Measurements from ENCODE around the gene LRRC46. TPM values are rescaled to one million over a fixed set of nuclear protein-coding genes. Genes with fewer than 3 reads are reported as not detected.
A peak's percentile ranks its signal among the peaks of the same experiment; 100 is the strongest.

Gene LRRC46
- total RNA-seq, 1 donor from 2014 or later = 1.0 TPM

- peaks cover 4% of the 10 kb centered on the region for H3K27me3 Mint-ChIP-seq (ENCODE audit: unreplicated experiment)
- H3K36me3 Mint-ChIP-seq (ENCODE audit: low read depth, unreplicated experiment) = peaks cover 15% of the 10 kb centered on the region
- H3K9me3 Mint-ChIP-seq (ENCODE audit: unreplicated experiment) = no peaks in the 10 kb centered on the region
- TF ChIP-seq, protein P1, sequence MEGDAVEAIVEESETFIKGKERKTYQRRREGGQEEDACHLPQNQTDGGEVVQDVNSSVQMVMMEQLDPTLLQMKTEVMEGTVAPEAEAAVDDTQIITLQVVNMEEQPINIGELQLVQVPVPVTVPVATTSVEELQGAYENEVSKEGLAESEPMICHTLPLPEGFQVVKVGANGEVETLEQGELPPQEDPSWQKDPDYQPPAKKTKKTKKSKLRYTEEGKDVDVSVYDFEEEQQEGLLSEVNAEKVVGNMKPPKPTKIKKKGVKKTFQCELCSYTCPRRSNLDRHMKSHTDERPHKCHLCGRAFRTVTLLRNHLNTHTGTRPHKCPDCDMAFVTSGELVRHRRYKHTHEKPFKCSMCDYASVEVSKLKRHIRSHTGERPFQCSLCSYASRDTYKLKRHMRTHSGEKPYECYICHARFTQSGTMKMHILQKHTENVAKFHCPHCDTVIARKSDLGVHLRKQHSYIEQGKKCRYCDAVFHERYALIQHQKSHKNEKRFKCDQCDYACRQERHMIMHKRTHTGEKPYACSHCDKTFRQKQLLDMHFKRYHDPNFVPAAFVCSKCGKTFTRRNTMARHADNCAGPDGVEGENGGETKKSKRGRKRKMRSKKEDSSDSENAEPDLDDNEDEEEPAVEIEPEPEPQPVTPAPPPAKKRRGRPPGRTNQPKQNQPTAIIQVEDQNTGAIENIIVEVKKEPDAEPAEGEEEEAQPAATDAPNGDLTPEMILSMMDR (IDR thresholded peaks at IDR 0.05; ENCODE audit: unreplicated experiment) = no peak
- H3K4me1 Mint-ChIP-seq (ENCODE audit: unreplicated experiment) = peaks cover 10% of the 10 kb centered on the region
- no peak for DNase-seq (ENCODE audit: low spot score)
- no peak overlapping the region for H3K4me3 Mint-ChIP-seq (ENCODE audit: unreplicated experiment)
- no peak overlapping the region for H3K27ac Mint-ChIP-seq (ENCODE audit: unreplicated experiment)
Measured at GRCh38 chr17:47823519-47823918, 8.0 kb upstream of the LRRC46 start.

- H3K27ac Mint-ChIP-seq (ENCODE audit: unreplicated experiment) = peak overlapping the region; percentile 3
- no peaks in the 10 kb centered on the region for H3K9me3 Mint-ChIP-seq (ENCODE audit: unreplicated experiment)
- H3K27me3 Mint-ChIP-seq (ENCODE audit: unreplicated experiment) = peaks cover 13% of the 10 kb centered on the region
- peaks cover 43% of the 10 kb centered on the region for H3K4me1 Mint-ChIP-seq (ENCODE audit: unreplicated experiment)
- TF ChIP-seq, protein P1 (IDR thresholded peaks at IDR 0.05; ENCODE audit: unreplicated experiment) = no peak
- peaks cover 17% of the 10 kb centered on the region for H3K36me3 Mint-ChIP-seq (ENCODE audit: low read depth, unreplicated experiment)
- H3K4me3 Mint-ChIP-seq (ENCODE audit: unreplicated experiment) = peak overlapping the region; percentile 11
- no peak for DNase-seq (ENCODE audit: low spot score)
Measured at GRCh38 chr17:47829870-47830269, 1.6 kb upstream of the LRRC46 start.

DNA sequence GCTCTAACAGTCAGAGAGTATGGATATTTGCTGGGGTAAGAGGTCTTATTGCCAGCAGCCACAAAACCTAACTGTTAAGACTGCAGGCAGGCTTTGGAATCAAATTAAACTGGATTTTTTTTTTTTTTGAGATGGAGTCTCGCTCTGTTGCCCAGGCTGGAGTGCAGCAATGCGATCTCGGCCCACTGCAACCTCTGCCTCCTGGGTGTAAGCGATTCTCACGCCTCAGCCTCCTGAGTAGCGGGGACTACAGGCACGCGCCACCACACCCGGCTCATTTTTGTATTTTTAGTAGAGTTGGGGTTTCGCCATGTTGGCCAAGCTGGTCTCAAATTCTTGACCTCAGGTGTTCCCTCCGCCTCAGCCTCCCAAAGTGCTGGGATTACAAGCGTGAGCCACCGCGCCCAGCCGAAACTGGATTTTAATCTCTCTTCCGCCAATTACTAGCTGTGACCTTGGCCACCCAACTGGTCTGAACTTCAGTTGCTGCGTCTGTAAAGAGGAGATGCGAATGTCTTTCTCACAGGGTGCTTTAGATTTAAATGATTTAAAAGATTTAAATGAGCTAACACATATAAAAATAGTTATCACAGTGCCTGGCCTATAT, 971 bp upstream of the LRRC46 start:
- Mint-ChIP-seq H3K27me3 (ENCODE audit: unreplicated experiment) (peaks cover 13% of the 10 kb centered on the region), H3K4me3 (ENCODE audit: unreplicated experiment) (peak overlapping the region; percentile 98), H3K9me3 (ENCODE audit: unreplicated experiment) (no peaks in the 10 kb centered on the region), H3K36me3 (ENCODE audit: low read depth, unreplicated experiment) (peaks cover 20% of the 10 kb centered on the region), H3K27ac (ENCODE audit: unreplicated experiment) (peak overlapping the region; percentile 97), H3K4me1 (ENCODE audit: unreplicated experiment) (peaks cover 49% of the 10 kb centered on the region)
- TF ChIP-seq, protein P1 (IDR thresholded peaks at IDR 0.05; ENCODE audit: unreplicated experiment) = no peak
- DNase-seq (ENCODE audit: low spot score) = no peak

- no peak for DNase-seq (ENCODE audit: low spot score)
- peak overlapping the region; percentile 97 for H3K27ac Mint-ChIP-seq (ENCODE audit: unreplicated experiment)
- H3K4me1 Mint-ChIP-seq (ENCODE audit: unreplicated experiment) = peaks cover 56% of the 10 kb centered on the region
- TF ChIP-seq, protein P1 (IDR thresholded peaks at IDR 0.05; ENCODE audit: unreplicated experiment) = no peak
- peaks cover 15% of the 10 kb centered on the region for H3K27me3 Mint-ChIP-seq (ENCODE audit: unreplicated experiment)
- peaks cover 19% of the 10 kb centered on the region for H3K36me3 Mint-ChIP-seq (ENCODE audit: low read depth, unreplicated experiment)
- H3K4me3 Mint-ChIP-seq (ENCODE audit: unreplicated experiment) = peak overlapping the region; percentile 98
- H3K9me3 Mint-ChIP-seq (ENCODE audit: unreplicated experiment) = no peaks in the 10 kb centered on the region
Measured at GRCh38 chr17:47831934-47832327, 461 bp downstream of the LRRC46 start.

DNA sequence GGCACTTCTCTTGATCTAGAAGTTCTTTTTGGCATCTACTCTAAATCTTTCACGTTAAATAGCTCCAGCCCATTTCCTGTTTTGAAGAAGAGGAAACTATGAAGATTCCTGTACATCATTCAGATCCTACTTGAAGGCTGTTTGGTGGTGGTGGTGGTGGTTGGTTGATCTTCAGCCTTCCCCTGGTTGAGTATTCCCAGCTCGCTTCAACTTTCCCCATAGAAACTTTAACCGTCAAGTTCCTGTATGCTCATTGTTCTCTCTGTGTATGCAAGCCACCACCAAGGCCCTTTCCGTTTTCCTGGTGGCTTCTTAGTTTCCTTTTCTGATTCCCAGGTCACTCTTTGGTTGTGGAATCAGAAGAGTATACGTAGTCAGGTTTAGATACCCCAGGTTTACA, 3.3 kb downstream of the LRRC46 start:
- no peaks in the 10 kb centered on the region for H3K9me3 Mint-ChIP-seq (ENCODE audit: unreplicated experiment)
- peak overlapping the region; percentile 92 for H3K27ac Mint-ChIP-seq (ENCODE audit: unreplicated experiment)
- DNase-seq (ENCODE audit: low spot score) = no peak
- peaks cover 24% of the 10 kb centered on the region for H3K36me3 Mint-ChIP-seq (ENCODE audit: low read depth, unreplicated experiment)
- H3K4me1 Mint-ChIP-seq (ENCODE audit: unreplicated experiment) = peaks cover 64% of the 10 kb centered on the region
- H3K27me3 Mint-ChIP-seq (ENCODE audit: unreplicated experiment) = peaks cover 13% of the 10 kb centered on the region
- TF ChIP-seq, protein P1 (IDR thresholded peaks at IDR 0.05; ENCODE audit: unreplicated experiment) = no peak
- H3K4me3 Mint-ChIP-seq (ENCODE audit: unreplicated experiment) = peak overlapping the region; percentile 44

Data from endothelial cell (in vitro differentiated cells).